ENCODE results near the gene NEXN. TPM values are rescaled to one million over a fixed set of nuclear protein-coding genes. Genes with fewer than 3 reads are reported as not detected.

The NEXN gene
- total RNA-seq (2014; rRNA removed; shearing (Covaris generic)) = 6.0 and 10.4 TPM in 2 replicates

DNA sequence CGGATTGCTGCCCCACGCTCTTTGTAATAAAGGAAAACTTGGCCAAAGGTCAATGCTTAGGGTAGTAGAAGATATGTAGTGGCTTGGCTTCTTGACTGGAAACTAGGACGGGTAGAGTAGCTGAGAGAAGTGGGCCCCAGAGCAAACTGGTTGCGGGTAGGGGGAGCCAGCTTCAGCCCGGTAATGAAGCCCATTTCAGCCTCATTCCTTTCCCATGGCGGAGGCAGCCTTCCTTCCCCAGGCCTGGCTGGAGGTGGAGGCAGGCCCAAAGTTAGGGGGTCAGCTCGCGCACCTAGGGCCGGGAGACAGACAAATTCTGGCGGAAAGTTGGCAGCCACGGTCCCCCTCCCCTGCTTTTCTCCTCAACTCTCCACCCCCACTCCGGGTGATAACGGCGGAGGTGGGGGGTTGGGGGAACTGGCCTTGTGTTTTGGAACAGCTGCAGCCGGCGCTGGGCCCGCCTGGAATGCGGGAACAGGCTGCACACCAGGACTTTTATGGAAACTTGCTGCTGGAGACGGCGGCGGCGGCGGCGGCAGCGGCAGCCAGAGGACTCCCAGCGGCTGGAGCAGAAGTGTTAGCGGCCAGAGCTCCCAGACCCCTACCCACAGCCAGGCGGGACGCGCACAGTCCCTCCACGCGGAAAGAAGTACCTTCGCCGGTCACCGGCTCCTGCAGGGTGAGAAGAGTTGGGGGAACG lies at the start of gene NEXN:
TSS of gene NEXN (plus strand) at position 544 of the 700 bp plus-strand sequence. CDS start 27,483 bp downstream, outside the sequence.
- peak; percentile 80 for DNase-seq (ENCODE audit: low read depth)

DNA sequence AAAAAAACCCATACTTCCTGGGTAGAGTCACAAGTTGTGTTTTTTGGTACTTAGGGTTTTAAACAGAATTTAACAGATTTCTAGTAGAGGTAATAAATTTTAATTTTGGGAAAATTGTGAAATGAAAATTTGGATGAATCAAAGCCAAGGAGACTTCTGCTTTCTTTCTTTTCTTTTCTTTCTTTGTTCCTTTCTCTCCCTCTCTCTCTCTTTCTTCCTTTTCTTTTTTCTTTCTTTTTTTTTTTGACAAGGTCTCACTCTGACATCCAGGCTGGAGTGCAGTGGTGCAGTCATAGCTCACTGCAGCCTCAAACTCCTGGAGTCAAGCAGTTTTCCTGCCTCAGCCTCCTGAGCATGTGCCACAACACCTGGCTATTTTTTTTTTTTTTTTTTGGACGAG lies 46.9 kb upstream of the NEXN start:
- no peak for DNase-seq (ENCODE audit: low read depth)

GRCh38 chr1:77845951-77846350 lies 42.5 kb upstream of the NEXN start:
- DNase-seq (ENCODE audit: low read depth) = no peak

- no peak for DNase-seq (ENCODE audit: low read depth)
Observed at GRCh38 chr1:77846966-77847365, 41.5 kb upstream of the NEXN start.

- no peak for DNase-seq (ENCODE audit: low read depth)
Observed at GRCh38 chr1:77847621-77848080, 40.8 kb upstream of the NEXN start.

DNA sequence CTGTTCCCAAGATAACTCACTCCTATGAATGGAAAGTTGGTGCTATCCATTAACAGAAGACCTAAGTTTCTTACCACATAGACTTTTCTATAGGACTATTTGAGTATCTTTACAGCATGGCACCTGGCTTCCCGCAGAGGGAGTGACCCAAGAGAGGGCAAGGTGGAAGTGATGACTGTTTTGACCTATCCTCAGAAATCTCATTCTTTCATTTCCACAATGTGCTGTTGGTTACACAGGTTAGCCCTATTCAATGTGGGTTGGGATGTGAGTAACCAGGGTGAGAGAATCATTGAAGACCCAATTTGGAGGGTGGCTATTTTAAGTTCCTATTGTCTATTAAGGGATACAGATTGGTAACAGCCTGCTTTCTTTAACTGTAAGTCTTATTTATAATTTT lies 38.3 kb upstream of the NEXN start:
- DNase-seq (ENCODE audit: low read depth) = no peak

- peak; percentile 25 for DNase-seq (ENCODE audit: low read depth)
Observed at GRCh38 chr1:77857552-77857951, 30.9 kb upstream of the NEXN start.

DNA sequence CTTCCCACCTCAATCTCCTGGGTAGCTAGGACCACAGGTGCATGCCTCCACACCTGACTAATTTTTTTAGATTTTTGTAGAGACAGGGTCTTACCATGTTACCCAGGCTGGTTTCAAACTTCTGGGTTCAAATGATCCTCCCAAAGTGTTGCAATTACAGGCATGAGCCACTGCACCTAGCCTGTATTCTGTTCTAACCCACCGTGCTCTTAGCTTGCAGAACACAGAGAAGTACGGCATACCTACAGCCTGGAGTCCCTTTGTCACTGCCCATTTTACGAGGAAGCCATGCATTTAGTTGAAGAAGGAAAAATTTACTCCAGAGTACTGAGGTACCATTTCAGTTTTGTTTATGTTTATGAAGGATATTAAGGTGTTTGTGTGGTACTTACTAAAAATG lies 29.7 kb upstream of the NEXN start:
- no peak for DNase-seq (ENCODE audit: low read depth)

DNA sequence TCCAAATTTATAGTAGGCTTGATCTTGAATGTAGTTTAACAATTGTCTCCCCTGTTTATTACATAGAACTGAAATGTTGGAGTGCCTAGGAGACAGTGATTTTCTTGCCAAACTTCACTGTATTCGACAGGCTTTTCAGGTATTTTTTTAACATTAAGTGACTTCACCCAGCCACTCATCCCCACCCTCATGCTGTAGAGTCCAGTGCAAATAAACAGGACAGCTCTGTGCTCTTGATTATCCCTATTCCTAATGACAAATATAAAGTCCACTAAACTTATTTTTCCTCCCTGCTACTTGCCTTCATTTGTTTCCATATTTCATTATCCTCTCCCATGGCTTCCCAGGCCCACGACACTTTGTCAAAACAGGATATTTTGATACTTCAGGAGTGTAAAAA lies 29.2 kb upstream of the NEXN start:
- DNase-seq (ENCODE audit: low read depth) = no peak

- DNase-seq (ENCODE audit: low read depth) = peak; percentile 84
Observed at GRCh38 chr1:77866296-77866695, 22.1 kb upstream of the NEXN start.

GRCh38 chr1:77872645-77873044 lies 15.8 kb upstream of the NEXN start:
- DNase-seq (ENCODE audit: low read depth) = no peak

- DNase-seq (ENCODE audit: low read depth) = no peak
Observed at GRCh38 chr1:77873461-77873860, 15.0 kb upstream of the NEXN start.

DNA sequence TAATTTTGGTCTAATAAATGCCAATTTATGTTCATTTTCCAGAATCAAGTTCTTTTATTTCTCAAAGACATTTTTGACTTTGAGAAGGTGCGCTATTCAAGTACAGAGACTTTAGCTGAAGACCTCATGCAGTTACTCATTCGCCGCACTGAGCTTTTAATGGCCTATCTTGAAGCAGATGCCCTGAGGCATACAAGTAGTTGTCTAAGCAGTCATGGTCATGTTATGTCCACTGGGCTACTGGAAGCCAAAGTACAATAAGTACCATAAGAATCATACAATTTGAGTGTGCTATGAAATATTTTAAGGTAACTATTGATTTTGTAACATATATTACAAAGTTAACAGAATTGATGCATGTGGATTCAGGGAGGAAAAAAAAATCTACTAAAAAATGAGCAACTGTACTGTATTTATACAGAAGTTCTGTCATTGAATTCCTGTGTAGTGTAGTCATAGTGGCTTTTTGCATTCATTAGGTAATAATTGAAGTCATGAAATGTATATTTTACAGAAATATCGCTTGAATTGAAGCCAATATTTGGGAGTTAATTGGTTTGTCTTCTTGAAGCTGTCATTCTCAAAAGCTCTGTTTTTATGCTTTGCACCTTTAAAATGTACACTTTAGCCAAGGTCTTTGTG lies 13.5 kb upstream of the NEXN start:
- DNase-seq (ENCODE audit: low read depth) = peak; percentile 97

GRCh38 chr1:77876884-77877283 lies 11.5 kb upstream of the NEXN start:
- DNase-seq (ENCODE audit: low read depth) = peak; percentile 58

DNA sequence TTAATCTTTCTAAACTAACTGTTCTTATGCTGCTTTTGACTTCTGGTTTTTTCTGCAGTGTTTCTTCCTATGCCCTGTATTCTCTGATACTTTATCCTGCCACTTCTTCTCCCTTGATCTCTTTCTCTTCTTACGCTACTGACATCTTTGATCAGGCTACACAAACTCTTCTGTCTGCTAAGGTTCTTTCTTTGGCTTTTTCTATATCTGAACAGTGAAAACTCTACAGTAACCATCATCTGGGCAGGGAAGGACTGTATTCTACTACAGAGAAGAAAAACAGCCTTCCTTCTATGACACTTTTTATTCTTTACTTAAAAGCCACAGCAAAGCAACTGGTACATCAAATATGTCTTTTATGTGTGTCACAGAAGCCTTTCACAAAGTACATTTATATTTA lies 7.4 kb upstream of the NEXN start:
- no peak for DNase-seq (ENCODE audit: low read depth)

DNA sequence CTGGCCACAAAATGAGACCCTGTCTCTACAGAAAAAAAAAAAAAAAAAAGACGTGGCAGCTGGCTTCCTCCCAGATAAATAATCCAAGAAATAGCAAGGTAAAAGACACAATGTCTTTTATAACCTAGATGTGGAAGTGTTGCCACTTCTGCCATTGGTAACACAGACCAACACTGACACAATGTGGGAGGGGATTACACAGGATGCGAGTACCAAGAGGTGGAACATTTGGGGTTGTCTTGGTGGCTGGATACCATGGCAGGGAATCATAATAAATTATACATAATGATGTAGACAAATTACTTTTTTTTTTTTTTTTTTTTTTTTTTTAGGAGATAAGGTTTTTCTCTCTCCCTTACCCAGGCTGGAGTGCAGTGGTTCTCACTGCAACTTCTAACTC lies 6.0 kb upstream of the NEXN start:
- peak; percentile 24 for DNase-seq (ENCODE audit: low read depth)

DNA sequence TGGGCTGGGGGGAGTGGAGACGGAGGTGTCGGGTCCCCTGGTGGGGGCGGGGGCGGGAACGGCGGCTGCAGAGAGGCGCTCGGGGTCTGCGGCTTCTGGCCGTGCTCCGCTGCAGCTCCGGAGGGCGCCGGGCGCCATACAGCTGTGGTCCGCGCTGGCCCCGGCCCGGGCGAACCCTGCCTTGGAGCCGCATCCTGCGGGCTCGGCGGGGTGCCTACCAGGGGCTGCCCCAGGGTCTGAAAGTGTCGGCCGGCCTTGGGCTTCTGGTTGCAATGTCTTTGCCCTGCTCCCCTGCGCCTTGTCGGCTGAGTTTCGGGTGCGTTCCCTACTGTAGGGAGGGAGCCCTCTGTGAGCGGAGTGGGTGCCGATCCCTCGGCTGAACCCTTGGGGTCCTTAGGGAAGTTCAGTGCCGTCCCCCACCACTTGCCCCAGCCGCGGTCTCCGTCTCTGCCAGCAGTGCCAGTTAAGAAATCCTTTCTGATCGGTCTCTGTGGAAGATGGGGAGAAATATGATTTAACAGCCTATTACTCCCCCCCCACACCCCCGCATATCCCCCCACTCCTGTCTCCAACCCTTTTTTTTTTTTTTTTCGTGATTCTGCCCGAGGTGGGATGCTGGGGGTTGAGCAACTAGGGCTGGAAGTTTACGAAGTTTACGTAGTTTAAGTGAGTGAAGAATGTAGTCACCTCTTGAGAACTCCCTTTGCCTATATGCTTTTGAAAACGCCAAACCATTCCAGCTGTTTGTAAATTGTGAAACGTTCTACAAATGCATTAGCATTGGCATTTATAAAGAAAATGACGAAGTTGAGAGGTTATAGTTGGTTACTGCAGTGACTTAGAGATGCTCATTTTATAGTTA lies 588 bp downstream of the NEXN start:
- DNase-seq (ENCODE audit: low read depth) = peak; percentile 67

DNA sequence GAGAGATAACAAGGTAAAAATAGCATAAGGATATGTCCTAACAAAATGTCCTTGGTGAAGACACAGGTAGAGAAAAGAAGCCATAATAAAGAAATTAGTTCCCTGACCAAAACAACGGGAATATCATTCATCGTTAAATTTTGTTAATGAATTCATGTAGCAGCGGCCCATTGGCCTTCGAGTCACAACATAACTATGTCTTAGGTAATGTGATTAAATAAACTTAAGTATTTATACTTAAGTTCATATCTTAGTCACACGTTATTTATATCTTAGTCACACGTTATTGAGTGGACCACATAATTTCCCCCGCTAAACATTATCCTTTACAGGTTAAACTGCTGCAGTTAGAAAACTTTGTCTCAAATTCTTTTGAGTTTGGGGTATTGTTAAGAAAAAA lies 1.2 kb downstream of the NEXN start:
- peak; percentile 88 for DNase-seq (ENCODE audit: low read depth)

DNA sequence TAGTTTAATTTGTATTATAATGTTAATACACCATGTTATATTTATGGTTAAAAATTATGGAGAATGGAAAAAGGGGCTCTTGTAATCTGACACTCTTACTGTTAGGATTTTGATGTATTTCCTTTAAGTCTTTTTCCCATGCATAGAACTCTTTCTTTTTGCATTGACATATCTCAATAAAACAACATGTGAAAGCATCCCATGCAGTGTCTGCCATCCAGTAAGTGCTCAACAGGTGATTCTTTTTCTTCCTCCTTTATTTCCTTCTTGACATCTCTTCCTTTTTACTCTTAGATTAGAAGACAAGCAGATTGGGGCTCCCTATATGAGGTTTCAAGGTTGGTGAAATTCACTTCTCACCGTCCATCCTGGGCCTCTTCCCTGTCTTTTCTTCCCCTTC lies 2.8 kb downstream of the NEXN start:
- no peak for DNase-seq (ENCODE audit: low read depth)

DNA sequence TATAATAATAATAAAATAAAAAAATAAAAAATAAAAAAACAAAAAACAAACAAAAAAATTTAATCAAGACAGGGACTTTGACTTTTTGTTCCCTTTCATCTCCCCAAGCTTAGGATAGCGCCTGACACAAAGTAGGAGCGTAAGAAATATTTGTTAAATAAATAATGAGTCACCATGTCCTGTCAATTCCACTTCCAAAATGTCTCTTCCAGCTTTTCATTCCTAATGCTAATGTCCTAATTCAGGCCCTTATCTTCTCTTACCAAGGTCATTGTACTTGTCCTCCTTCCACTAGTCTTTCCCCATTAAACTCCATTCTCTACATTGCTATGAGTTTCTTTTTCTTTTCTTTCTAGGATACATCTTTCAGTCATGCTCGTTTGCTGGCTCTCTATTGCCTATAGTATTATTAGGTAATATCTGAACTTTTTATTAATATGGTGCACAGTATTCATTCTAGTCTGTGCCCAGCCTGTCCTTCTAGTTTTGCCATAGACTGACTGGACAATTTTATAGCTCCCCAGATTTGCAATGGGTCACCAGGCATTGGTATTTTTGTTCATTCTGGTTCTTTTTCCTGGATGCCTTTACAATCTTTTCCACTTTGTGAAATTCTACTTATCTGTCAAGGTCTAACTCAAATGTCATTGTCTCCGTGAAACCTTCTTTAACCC lies 11.4 kb downstream of the NEXN start:
- peak; percentile 59 for DNase-seq (ENCODE audit: low read depth)

- peak; percentile 57 for DNase-seq (ENCODE audit: low read depth)
Observed at GRCh38 chr1:77900687-77901293, 12.4 kb downstream of the NEXN start.
